CD14-positive monocyte (primary cell): Measurements from ENCODE around the gene UGGT1. TPM values are rescaled to one million over a fixed set of nuclear protein-coding genes. Genes with fewer than 3 reads are reported as not detected.

Experiments used
- DNase-seq, 3 donors: peaks; one replicate each; pipeline ENCODE4 v3.0.0-alpha.2; 2011 to 2022
- H2AFZ ChIP-seq: 2 replicates; pipeline ENCODE4 v1.6.0; 2012; ENCODE audit warnings: mild to moderate bottlenecking, low read depth, low read length, inconsistent platforms; ENCODE audit not compliant: insufficient read depth, poor library complexity, severe bottlenecking
- H3K27ac ChIP-seq, 2 donors: 1 replicate in 1 of 2; 2 replicates in 1 of 2; pipeline ENCODE4 v1.5.1; 2012 to 2013; ENCODE audit warnings: low read length in 2 of 2, control low read depth in 1 of 2, inconsistent platforms in 1 of 2, low read depth in 1 of 2, mild to moderate bottlenecking in 1 of 2
- H3K27me3 ChIP-seq, 2 donors: one replicate each; pipeline versions ENCODE4 v1.6.0 to v1.6.1; 2011 to 2013; ENCODE audit warnings: low read length in 2 of 2; ENCODE audit not compliant: control insufficient read depth in 2 of 2, insufficient read depth in 2 of 2
- H3K36me3 ChIP-seq, 2 donors: replicated peaks in 1 of 2; 1 replicate in 1 of 2; 2 replicates in 1 of 2; pipeline versions ENCODE4 v1.5.1 to v1.6.1; 2012 to 2013; ENCODE audit warnings: low read length in 2 of 2, control low read depth in 1 of 2, inconsistent platforms in 1 of 2, mild to moderate bottlenecking in 1 of 2; ENCODE audit not compliant: insufficient read depth in 2 of 2, control insufficient read depth in 1 of 2
- H3K4me1 ChIP-seq, 2 donors: 1 replicate in 1 of 2; 2 replicates in 1 of 2; pipeline versions ENCODE4 v1.5.1 to v1.6.1; 2012 to 2013; ENCODE audit warnings: low read length in 2 of 2, control low read depth in 1 of 2, inconsistent platforms in 1 of 2, mild to moderate bottlenecking in 1 of 2, moderate library complexity in 1 of 2; ENCODE audit not compliant: insufficient read depth in 2 of 2, control insufficient read depth in 1 of 2
- H3K4me2 ChIP-seq: replicated peaks from 2 replicates; pipeline ENCODE3; 2012; ENCODE audit warnings: low read length, moderate library complexity, mild to moderate bottlenecking; ENCODE audit not compliant: poor library complexity, severe bottlenecking; ENCODE audit errors: extremely low read depth
- H3K4me3 ChIP-seq, 3 experiments: fragments of 200-600 bp in 1 of 3; sonication (generic) in 1 of 3; replicated peaks in 1 of 3; 1 replicate in 2 of 3; 2 replicates in 1 of 3; pipeline ENCODE4 v1.5.1; 2011 to 2013; ENCODE audit warnings: low read length in 3 of 3, mild to moderate bottlenecking in 3 of 3, control low read depth in 2 of 3, low read depth in 2 of 3, inconsistent platforms in 1 of 3, moderate library complexity in 1 of 3
- H3K79me2 ChIP-seq: 2 replicates; pipeline ENCODE4 v1.6.0; 2012; ENCODE audit warnings: mild to moderate bottlenecking, control low read depth, inconsistent platforms, low read length, moderate library complexity; ENCODE audit not compliant: insufficient read depth
- H3K9ac ChIP-seq: 2 replicates; pipeline ENCODE4 v1.6.0; 2017; ENCODE audit warnings: low read length, mild to moderate bottlenecking; ENCODE audit not compliant: insufficient read depth, poor library complexity, severe bottlenecking
- H3K9me3 ChIP-seq, 2 donors: replicated peaks in 1 of 2; 1 replicate in 1 of 2; 2 replicates in 1 of 2; pipeline versions ENCODE4 v1.5.1 to v1.6.1; 2012 to 2013; ENCODE audit warnings: low read length in 2 of 2, control low read depth in 1 of 2; ENCODE audit not compliant: control insufficient read depth in 1 of 2, insufficient read depth in 1 of 2
- H4K20me1 ChIP-seq: 2 replicates; pipeline ENCODE4 v1.6.0; 2012; ENCODE audit warnings: mild to moderate bottlenecking, low read length, control low read depth, moderate library complexity; ENCODE audit not compliant: insufficient read depth
- H3K27ac Mint-ChIP-seq, 7 donors: one replicate each; pipeline ENCODE4 v1.8.0; 2020; ENCODE audit warnings: mild to moderate bottlenecking in 7 of 7, mixed read lengths in 7 of 7, moderate library complexity in 6 of 7, inconsistent platforms in 2 of 7
- H3K27me3 Mint-ChIP-seq, 3 donors: one replicate each; pipeline ENCODE4 v1.8.0; 2021 to 2022; ENCODE audit warnings: low read depth in 3 of 3, mild to moderate bottlenecking in 3 of 3, mixed read lengths in 3 of 3, moderate library complexity in 3 of 3, inconsistent platforms in 1 of 3
- H3K36me3 Mint-ChIP-seq, 2 donors: one replicate each; pipeline ENCODE4 v1.8.0; 2020; ENCODE audit warnings: mixed read lengths in 2 of 2, inconsistent platforms in 1 of 2, mild to moderate bottlenecking in 1 of 2
- H3K4me1 Mint-ChIP-seq: one replicate; pipeline ENCODE4 v1.8.0; 2020; ENCODE audit warnings: mild to moderate bottlenecking, mixed read lengths
- H3K4me3 Mint-ChIP-seq, 2 donors: one replicate each; pipeline ENCODE4 v1.8.0; 2020; ENCODE audit warnings: mild to moderate bottlenecking in 2 of 2, mixed read lengths in 2 of 2, moderate library complexity in 1 of 2
- H3K9me3 Mint-ChIP-seq, 7 donors: one replicate each; pipeline ENCODE4 v1.8.0; 2020 to 2022; ENCODE audit warnings: mixed read lengths in 7 of 7, mild to moderate bottlenecking in 6 of 7, moderate library complexity in 6 of 7, inconsistent platforms in 2 of 7
- WGBS: methylation state at CpG from one replicate; pipeline ENCODE4 v1.1.5; 2013; ENCODE audit warnings: missing lambda C conversion rate; ENCODE audit not compliant: insufficient coverage; 5-methylcytosine and 5-hydroxymethylcytosine counted together
- intact Hi-C, 2 donors: fragments of 100-400 bp; cut with micrococcal nuclease; formaldehyde crosslinking; loops; one replicate each; pipeline versions ENCODE4 v1.15.0 to v1.15.1; 2023
- polyA plus RNA-seq, 3 donors: library from polyadenylated mRNA; depleted of rRNA in 1 of 3; unstranded in 2 of 3; stranded (reverse) in 1 of 3; fragments of 300-500 nt in 2 of 3; fragments of >200 nt in 1 of 3; fragmentation: Illumina TruSeq in 2 of 3; gene quantifications; 1 replicate in 2 of 3; 2 replicates in 1 of 3; pipeline ENCODE4 v1.2.3, GENCODE V29; 2012 to 2021
- TF ChIP-seq, protein P1 (sequence below): fragments of 200-600 bp; IDR thresholded peaks from one replicate; pipeline ENCODE4 v1.8.0; 2022; ENCODE audit warnings: antibody characterized with exemption, mild to moderate bottlenecking

UGGT1 gene
- polyA plus RNA-seq, 3 donors: 8.7 to 15.8 (median 13.8) TPM

DNA sequence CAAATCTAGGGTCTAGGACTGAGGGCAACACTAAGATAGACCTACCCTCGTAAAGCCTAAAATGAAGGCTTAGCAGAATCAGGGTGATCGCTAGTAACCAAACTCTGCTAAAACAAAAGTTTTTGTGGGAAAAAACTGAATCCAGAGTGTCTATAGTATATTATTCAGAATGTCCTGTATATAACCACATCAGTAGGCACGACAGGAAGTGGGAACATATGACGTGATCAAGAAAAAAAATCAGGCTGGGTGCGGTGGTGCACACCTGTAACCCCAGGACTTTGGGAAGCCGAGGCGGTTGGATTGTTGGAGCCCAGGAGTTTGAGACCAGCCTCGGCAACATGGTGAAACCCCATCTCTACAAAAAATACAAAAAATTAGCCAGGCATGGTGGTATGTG, 106.1 kb downstream of the UGGT1 start:
- DNase-seq: no peak
- Histone ChIP-seq H3K79me2 (no peaks in the 10 kb centered on the region), H3K27me3 (no peaks in the 10 kb centered on the region), H3K4me1 (peaks cover 19 to 21% of the 10 kb centered on the region in 2 donors), H3K36me3 (peaks cover under 1 to 16% of the 10 kb centered on the region in 2 donors), H4K20me1 (no peaks in the 10 kb centered on the region), H3K27ac (peak overlapping the region in 1 of 2 donors; percentile 55), H3K4me3 (no peak overlapping the region), H3K9me3 (no peaks in the 10 kb centered on the region), H3K9ac (no peak overlapping the region), H2AFZ (no peak overlapping the region), H3K4me2 (no peak overlapping the region)
- peaks cover 0 to 5% (median 0%) of the 10 kb centered on the region in 3 donors for H3K27me3 Mint-ChIP-seq
- H3K4me3 Mint-ChIP-seq: no peak overlapping the region
- TF ChIP-seq, protein P1, sequence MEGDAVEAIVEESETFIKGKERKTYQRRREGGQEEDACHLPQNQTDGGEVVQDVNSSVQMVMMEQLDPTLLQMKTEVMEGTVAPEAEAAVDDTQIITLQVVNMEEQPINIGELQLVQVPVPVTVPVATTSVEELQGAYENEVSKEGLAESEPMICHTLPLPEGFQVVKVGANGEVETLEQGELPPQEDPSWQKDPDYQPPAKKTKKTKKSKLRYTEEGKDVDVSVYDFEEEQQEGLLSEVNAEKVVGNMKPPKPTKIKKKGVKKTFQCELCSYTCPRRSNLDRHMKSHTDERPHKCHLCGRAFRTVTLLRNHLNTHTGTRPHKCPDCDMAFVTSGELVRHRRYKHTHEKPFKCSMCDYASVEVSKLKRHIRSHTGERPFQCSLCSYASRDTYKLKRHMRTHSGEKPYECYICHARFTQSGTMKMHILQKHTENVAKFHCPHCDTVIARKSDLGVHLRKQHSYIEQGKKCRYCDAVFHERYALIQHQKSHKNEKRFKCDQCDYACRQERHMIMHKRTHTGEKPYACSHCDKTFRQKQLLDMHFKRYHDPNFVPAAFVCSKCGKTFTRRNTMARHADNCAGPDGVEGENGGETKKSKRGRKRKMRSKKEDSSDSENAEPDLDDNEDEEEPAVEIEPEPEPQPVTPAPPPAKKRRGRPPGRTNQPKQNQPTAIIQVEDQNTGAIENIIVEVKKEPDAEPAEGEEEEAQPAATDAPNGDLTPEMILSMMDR: no peak
- H3K4me1 Mint-ChIP-seq: peaks cover 21% of the 10 kb centered on the region
- H3K36me3 Mint-ChIP-seq: peaks cover 18 to 20% of the 10 kb centered on the region in 2 donors
- H3K27ac Mint-ChIP-seq: peak overlapping the region in 1 of 7 donors; percentile 68
- 20% methylated on average over 1 of the region's 8 CpGs for WGBS
- intact Hi-C loops: no loop called here
- H3K9me3 Mint-ChIP-seq: peaks cover 0 to 1% (median 0%) of the 10 kb centered on the region in 7 donors

DNA sequence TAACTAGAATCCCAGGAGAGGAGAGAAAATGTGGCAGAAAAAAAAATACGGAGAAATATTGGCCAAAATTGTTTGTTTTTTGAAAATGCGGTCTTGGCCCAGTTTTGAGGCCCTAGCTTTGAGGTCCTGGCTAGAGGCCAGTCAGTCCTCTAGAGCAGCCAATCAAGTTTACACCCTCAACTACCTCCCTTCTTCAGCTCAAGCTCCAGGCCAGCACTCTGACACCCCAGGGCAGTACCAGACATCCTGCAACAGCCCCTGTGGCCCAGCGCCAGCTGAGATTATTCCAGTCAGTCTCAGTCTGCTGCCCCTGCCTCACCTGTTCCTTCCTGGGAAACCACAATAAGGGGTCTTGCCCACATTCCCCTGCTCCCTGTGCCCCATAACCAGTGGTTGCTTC, 107.7 kb downstream of the UGGT1 start:
- H3K27ac ChIP-seq: no peak overlapping the region
- Mint-ChIP-seq H3K9me3 (peaks cover 0 to 1% (median 0%) of the 10 kb centered on the region in 7 donors), H3K4me1 (peaks cover 21% of the 10 kb centered on the region), H3K4me3 (no peak overlapping the region), H3K27ac (peak overlapping the region in 1 of 7 donors; percentile 28), H3K27me3 (peaks cover 0 to 5% (median 2%) of the 10 kb centered on the region in 3 donors), H3K36me3 (peaks cover 7 to 8% of the 10 kb centered on the region in 2 donors)
- intact Hi-C loops: no loop called here
- peaks cover 0 to 5% of the 10 kb centered on the region in 2 donors for H3K36me3 ChIP-seq
- no peak for DNase-seq
- no peaks in the 10 kb centered on the region for H3K9me3 ChIP-seq
- TF ChIP-seq, protein P1: no peak
- WGBS: 100% methylated on average over 3 of the region's 3 CpGs
- no peaks in the 10 kb centered on the region for H4K20me1 ChIP-seq
- no peak overlapping the region for H3K4me2 ChIP-seq
- H3K9ac ChIP-seq: no peak overlapping the region
- no peaks in the 10 kb centered on the region for H3K79me2 ChIP-seq
- no peak overlapping the region for H2AFZ ChIP-seq
- H3K4me3 ChIP-seq: no peak overlapping the region
- peaks cover 19 to 21% of the 10 kb centered on the region in 2 donors for H3K4me1 ChIP-seq
- H3K27me3 ChIP-seq: no peaks in the 10 kb centered on the region
